GM21529 (cell line): Measurements from ENCODE around the gene LIFR.
"Not testable (repeated sequence)": the region's sequence is repeated elsewhere in the genome, so short reads cannot be mapped to it uniquely, and the experiment has no call there.

ENCODE experiments used
- ATAC-seq: cut with Tn5 transposase; IDR thresholded peaks from one replicate; pipeline ENCODE4 v1.9.1; 2021; ENCODE audit not compliant: unreplicated experiment

Gene LIFR

GRCh38 chr5:38582975-38583319, 26.5 kb upstream of the LIFR start:
- ATAC-seq = no peak

GRCh38 chr5:38582293-38582974, 26.0 kb upstream of the LIFR start:
- ATAC-seq = no peak

- no peak for ATAC-seq
These were observed 25.2 kb upstream of the LIFR start for GRCh38 chr5:38581597-38581996.

DNA sequence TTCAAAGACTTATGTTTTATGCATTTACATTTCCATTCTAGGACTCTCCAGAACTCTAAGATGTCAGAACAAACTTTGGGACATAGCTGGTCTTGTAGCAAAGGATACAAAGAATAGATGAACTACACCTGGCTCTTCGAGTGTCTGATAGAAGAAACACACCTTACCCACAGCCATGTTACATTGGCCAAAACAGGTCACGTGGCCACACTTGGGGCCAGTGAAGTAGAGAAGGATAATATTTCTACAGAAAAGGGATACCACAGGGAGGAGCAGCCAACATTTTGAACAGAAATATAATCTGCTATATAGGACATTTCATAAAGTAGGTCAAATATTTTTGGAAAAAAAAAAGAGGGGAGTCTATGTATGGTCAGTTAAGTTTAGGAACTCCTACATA, 22.7 kb upstream of the LIFR start:
- no peak for ATAC-seq

- no peak for ATAC-seq
These were observed 20.7 kb upstream of the LIFR start for GRCh38 chr5:38576961-38577684.

DNA sequence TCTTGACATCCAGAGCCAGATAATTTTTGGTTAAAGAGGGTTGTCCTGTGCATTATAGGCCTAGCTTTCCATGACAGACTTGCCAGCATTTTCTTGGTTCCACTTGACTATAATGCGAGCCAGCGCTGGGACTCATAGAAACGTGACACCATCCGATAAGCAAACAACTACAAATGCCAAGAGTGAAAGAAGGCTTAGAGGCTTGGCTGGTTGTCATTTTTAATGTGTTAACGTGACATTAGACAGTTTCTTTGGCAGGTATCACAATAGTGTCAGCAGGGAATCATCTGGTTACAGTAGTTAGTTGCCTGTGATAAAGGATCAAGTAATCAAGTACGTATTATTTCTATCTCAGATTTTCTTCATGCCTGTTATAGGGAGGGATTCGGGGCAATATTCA, 20.0 kb upstream of the LIFR start:
- no peak for ATAC-seq

GRCh38 chr5:38575476-38575875, 19.0 kb upstream of the LIFR start:
- no peak for ATAC-seq

DNA sequence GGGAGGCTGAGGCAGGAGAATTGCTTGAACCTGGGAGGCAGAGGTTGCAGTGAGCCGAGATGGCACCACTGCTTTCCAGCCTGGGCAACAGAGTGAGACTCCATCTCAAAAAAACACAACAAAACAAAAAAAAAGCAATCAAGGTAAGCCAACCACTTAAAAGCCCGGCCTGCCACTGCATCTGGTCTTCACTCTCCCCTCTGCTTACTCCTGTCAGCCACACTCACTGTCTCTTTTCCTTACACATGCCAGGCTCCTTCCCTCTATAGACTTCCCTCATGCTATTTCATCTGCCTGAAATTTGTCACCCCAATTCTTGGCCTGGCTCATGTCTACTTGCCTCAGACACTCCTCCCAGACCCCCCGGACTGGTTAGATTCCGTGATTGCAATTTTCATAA, 17.6 kb upstream of the LIFR start:
- ATAC-seq = no peak

DNA sequence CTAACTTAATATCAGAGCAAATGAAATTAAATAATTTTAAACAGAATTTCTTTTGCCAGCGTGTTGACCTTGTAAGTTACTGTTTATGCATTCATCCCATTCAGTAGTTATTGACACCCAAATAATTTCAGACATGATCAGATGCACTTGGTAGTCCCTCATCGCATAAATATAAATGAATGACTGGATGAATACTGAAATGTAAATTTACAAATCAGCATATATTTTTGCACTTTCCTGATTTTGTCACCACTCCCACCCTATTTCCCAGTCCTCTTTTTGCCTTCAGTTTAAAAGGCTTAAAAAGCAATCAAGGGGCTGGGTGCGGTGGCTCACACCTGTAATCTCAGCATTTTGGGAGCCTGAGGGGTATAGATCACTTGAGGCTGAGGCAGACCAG, 17.1 kb upstream of the LIFR start:
- ATAC-seq = no peak

DNA sequence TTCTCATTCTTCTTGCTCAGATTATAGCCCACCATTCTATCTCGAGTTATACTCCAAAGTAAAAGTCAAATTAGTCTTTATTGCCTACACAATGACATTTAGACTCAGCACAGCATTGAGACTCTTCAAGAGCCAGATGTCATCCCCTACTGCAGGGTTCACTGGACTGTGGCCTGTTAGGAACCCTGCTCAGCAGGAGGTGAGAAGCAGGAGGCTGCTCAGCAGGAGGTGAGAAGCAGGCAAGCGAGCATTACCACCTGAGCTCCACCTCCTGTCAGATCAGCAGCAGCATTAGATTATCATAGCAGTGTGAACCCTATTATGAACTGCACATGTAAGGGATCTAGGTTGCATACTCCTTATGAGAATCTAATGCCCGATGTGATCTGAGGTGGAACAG, 12.7 kb upstream of the LIFR start:
- ATAC-seq = no peak

DNA sequence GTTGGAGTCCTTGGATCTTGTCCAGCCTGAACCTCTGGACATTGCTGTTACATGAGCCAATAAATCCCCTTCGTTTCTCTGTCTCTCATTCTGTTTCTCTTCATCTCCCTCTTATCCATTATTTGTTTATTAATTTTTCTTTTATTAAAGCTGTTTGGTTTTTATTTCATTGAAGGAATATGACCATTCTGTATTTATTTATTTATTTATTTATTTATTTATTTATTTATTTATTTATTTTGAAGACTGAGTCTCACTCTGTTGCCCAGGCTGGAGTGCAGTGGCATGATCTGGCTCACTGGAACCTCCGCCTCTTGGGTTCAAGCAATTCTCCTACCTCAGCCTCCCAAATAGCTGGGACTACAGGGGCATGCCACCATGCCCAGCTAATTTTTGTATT, 10.9 kb upstream of the LIFR start:
- ATAC-seq = not testable (repeated sequence)

- ATAC-seq = no peak
These were observed 7.2 kb upstream of the LIFR start for GRCh38 chr5:38563624-38564023.

DNA sequence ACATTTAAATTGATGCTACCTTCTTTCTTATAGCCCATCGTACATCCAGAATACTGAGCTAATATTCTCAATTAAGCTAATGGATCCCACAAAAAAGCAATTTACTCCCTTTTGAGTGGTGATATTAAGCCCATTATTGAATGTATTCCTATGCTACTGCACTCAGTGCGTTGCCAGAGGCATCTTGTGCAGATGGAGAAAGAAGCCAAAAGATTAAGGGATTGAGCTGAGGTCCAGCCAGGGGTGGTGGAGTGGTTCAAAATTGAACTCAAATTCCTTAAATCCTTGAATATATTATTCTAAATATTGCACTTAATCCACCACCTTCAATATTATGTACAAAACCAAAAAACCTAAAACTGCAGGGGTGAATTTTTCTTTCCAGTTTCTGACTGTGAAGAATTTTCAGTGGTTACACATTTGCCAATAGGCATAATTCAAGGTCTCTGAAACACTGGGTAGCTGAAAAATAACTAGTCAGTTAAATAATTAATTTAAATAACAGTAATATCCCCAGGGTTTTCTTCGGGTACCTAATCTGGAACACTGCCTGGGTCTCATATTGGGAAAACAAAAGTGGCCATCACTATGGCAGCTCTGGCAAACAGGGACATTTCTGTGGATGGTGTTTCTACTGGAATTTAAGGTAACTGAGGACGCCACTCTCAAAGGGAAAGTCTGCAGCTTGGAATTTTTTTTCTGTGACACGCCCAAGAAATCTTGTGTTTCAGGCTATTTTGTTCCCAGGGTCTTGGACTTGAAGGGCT, 6.2 kb upstream of the LIFR start:
- no peak for ATAC-seq

DNA sequence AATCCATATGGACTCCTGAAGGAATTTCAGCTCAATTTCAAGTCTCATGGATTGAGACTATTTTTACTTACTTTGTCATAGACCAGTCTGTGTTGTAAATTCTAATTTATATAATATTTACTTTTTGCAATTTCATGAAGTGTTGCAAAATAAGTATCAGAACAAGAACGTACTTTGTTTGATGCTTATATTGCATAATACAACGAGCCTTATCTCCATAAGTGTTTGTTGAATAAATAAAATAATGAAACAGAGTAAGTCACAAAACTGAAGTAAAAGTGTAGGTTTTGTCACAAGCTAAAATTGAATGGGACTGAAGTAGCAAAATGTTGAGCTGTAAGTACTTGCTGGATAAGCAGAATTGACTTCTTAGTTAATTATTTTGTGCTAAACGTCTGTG, 3.0 kb upstream of the LIFR start:
- no peak for ATAC-seq

DNA sequence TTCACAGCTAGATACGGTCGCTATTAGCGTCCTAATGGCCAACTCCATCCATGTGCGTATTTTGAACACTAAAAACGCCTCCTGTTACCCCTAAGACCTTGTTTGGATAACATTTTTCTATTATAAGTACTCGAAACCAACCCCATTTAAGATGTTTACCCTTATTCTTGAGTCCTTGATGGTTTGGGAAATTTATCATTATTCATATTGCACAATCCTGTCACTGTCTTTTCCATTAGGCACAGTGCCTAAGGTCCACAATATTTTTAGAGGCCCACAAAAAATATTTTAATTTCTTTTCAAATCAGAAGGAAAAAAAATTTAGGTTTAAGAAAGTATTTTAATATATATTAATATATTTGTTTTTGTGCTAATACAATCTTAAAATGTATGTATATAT, 1.3 kb upstream of the LIFR start:
- ATAC-seq = no peak

GRCh38 chr5:38557308-38557710, 863 bp upstream of the LIFR start:
- ATAC-seq = no peak

DNA sequence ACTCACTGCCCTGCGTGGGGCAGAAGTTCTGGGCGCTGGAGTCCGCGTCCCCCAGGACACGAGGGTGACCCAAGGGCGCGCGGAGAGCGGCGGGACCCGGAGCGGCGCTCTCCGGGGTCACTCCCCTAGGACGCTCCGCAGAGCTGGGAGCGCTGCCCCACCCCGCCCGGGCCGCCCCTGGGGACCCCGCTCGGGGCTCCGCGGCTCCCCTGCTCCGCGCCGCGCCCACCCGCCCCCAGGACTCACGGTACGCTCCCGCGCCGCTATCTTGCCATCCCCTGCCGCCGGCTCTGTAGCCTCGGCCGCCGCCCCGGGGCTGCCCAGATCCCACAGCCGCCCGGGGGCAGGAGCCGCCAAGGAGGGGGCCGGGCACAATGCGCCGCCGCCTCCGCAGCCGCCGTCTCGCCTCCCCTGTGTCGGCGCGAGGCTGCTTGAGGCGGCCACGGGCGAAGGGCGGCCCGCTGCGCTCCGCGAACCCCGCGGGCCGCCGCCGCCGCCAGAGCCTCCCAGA, 303 bp downstream of the LIFR start:
- peak; percentile 3 for ATAC-seq

DNA sequence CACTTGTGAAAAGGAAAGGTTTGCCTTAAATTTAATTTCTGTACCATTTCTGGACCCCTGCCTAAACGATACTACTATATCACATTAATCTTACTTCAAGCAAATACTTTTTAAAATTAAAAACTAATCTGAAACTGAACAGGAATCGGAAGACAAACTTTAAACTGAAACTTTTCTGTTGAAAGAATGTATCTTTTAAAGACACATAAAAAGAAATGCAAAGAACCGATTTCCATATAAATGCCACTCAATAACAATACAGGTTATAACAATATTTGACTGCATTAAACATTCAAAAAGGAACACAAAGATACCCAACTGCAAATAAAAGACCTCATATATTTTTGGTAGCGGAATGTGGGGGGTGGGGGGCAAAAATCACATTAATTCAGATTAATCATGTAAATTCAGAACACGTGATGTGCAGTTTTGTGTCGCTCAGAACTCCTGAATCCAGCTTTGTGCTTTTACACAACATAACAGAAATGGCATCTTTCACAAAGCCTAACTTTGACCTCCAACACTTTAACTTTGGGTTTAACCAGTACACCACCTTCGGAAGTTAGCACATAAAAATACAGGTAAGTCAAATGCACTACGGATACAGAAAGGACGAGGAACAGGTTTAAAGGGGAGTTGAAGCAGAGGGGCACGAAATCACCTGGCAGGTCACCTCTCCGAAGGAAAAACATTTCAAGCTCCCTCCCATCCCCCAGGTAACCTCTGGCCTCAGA, 925 bp downstream of the LIFR start:
- ATAC-seq = no peak

DNA sequence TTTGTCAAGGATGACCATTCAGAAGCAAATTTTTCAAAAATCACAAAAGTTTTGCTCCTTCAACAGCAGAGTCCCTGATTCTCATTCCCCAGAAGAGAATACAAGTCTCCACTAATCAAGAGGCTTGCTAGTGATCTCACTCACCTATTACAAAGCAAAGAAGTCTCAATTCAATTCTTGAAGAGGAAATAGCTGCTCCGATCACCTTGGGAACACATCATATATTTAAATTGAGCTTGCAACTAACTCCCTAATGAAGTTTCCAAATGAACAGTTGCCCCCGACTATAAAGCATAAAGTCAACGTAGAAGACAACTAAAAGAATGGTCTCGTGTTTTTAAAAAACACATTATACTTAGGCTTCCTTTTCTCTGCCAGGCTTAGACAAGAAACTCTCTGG, 1.6 kb downstream of the LIFR start:
- no peak for ATAC-seq

DNA sequence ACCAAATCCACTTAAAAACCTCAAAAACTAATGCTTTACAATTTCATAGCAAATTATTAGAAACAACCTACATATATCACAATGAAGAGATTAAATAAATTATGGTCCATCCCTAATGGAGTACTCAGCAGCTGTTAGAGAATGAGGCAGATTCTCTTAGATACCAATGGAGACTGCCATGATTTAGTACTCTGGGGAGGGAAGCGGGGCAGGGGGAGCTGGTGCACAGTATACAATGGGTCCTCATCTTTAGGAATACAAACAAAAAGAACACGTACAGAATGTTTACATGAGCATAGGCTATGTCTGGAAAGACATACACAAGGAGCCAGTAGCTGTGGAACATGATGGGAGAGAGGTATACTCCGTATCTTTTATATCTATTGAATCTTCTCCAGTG, 2.0 kb downstream of the LIFR start:
- no peak for ATAC-seq

DNA sequence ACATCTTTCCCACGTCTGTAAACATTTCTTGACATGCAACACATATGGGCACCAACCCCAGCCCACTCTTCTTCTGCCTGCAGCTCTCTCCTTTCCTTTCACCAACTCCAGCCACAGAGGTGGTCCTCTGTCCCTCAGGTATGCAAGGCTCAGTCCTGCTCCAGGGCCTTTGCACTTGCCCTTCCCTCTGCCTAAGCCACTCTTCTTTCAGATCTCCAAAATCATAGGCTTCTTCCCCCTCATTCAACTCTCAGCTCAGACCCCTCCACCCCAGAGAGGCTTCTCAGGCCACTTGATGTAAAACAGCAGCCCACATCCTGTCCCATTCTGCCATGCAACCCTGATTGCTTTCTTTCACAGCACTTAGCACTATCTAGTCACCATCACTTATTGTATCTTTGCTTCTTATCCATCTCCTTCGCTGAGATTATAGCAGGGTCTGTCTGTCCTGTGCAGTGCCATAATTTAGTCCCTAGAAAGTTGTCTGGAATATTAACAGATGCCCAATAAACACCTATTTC, 3.4 kb downstream of the LIFR start:
- no peak for ATAC-seq
